H1 (cell line): ENCODE measurements around the gene ARID5B. TPM values are rescaled to one million over a fixed set of nuclear protein-coding genes. Genes with fewer than 3 reads are reported as not detected.
A peak's percentile ranks its signal among the peaks of the same experiment; 100 is the strongest.

Source experiments
- CTCF ChIA-PET: fragments of 300-600 bp; sonication (Branson Sonifier 250); formaldehyde crosslinking; loops from one replicate; lab custom pipeline; 2021; ENCODE audit not compliant: partially characterized antibody; lab: Charles Lee
- POLR2A ChIA-PET: fragments of 300-600 bp; sonication (Branson Sonifier 250); formaldehyde crosslinking; loops from one replicate; lab custom pipeline; 2021; ENCODE audit warnings: inconsistent platforms; ENCODE audit not compliant: partially characterized antibody; lab: Charles Lee
- DNase-seq, 2 experiments: peaks; one replicate each; pipeline versions ENCODE4 v3.0.0 to v3.0.0-alpha.2; 2010 to 2022; ENCODE audit warnings: low spot score in 2 of 2, low read depth in 1 of 2, mixed read lengths in 1 of 2
- FAIRE-seq: peaks from 2 replicates; lab custom pipeline; 2011; peaks lifted over from hg19 to GRCh38; lab: Jason Lieb, UNC
- H2AFZ ChIP-seq: 2 replicates; pipeline ENCODE4 v1.8.1; 2012; ENCODE audit warnings: low read length, inconsistent platforms
- H2AK5ac ChIP-seq: 2 replicates; pipeline ENCODE4 v1.6.1; 2013; ENCODE audit warnings: low read depth, low read length
- H2BK120ac ChIP-seq: replicated peaks from 2 replicates; pipeline ENCODE3; 2013; ENCODE audit warnings: low read depth, low read length, inconsistent platforms
- H2BK12ac ChIP-seq: 2 replicates; pipeline ENCODE4 v1.6.1; 2013; ENCODE audit warnings: low read depth, low read length
- H2BK15ac ChIP-seq: 2 replicates; pipeline ENCODE4 v1.6.1; 2013; ENCODE audit warnings: low read length
- H2BK20ac ChIP-seq: 2 replicates; pipeline ENCODE4 v1.6.1; 2013; ENCODE audit warnings: low read length
- H2BK5ac ChIP-seq: 2 replicates; pipeline ENCODE4 v1.6.1; 2013; ENCODE audit warnings: low read depth, low read length
- H3K14ac ChIP-seq: 2 replicates; pipeline ENCODE4 v1.6.1; 2013; ENCODE audit warnings: inconsistent platforms; ENCODE audit not compliant: insufficient read length
- H3K18ac ChIP-seq: 2 replicates; pipeline ENCODE4 v1.6.1; 2013; ENCODE audit warnings: low read length; ENCODE audit errors: extremely low read depth
- H3K23ac ChIP-seq: 2 replicates; pipeline ENCODE4 v1.6.1; 2013; ENCODE audit warnings: inconsistent platforms; ENCODE audit not compliant: insufficient read length
- H3K23me2 ChIP-seq: 2 replicates; pipeline ENCODE4 v1.6.1; 2013; ENCODE audit warnings: low read depth, low read length
- H3K27ac ChIP-seq: 2 replicates; pipeline ENCODE4 v1.6.1; 2011; ENCODE audit warnings: low read depth, low read length, inconsistent platforms
- H3K27me3 ChIP-seq, 4 experiments: replicated peaks in 1 of 4; 1 replicate in 1 of 4; 2 replicates in 3 of 4; pipeline versions ENCODE4 v1.6.1 to v1.8.1; 2011 to 2013; ENCODE audit warnings: low read length in 3 of 4, mild to moderate bottlenecking in 3 of 4, inconsistent platforms in 2 of 4, mixed read lengths in 2 of 4, moderate library complexity in 1 of 4; ENCODE audit not compliant: control insufficient read depth in 3 of 4, insufficient read depth in 3 of 4; ENCODE audit errors: extremely low read depth in 1 of 4
- H3K36me3 ChIP-seq, 4 experiments: 2 replicates each; pipeline versions ENCODE4 v1.6.1 to v1.8.1; 2011 to 2013; ENCODE audit warnings: mild to moderate bottlenecking in 4 of 4, low read length in 3 of 4, moderate library complexity in 2 of 4, control low read depth in 1 of 4, inconsistent platforms in 1 of 4; ENCODE audit not compliant: insufficient read depth in 4 of 4, control insufficient read depth in 2 of 4
- H3K4ac ChIP-seq: replicated peaks from 2 replicates; pipeline ENCODE3; 2013; ENCODE audit warnings: low read length, low read depth, mixed read lengths, inconsistent platforms; ENCODE audit not compliant: insufficient read length
- H3K4me1 ChIP-seq, 4 experiments: replicated peaks in 1 of 4; 1 replicate in 1 of 4; 2 replicates in 3 of 4; pipeline versions ENCODE4 v1.6.1 to v1.8.1; 2011 to 2013; ENCODE audit warnings: low read length in 3 of 4, inconsistent platforms in 2 of 4, mixed read lengths in 1 of 4; ENCODE audit not compliant: insufficient read depth in 4 of 4, control insufficient read depth in 3 of 4
- H3K4me2 ChIP-seq, 2 experiments: 2 replicates each; pipeline versions ENCODE4 v1.6.1 to v1.8.1; 2011 to 2013; ENCODE audit warnings: low read depth in 2 of 2, low read length in 2 of 2, control low read depth in 1 of 2, inconsistent platforms in 1 of 2, mild to moderate bottlenecking in 1 of 2; ENCODE audit not compliant: insufficient read depth in 1 of 2
- H3K4me3 ChIP-seq, 4 experiments: fragments of 200-600, 300-600 bp in 1 of 4; sonication (generic), shearing (Covaris generic), sonication (Bioruptor Twin) in 1 of 4; 2 replicates each; pipeline versions ENCODE4 v1.5.1 to v1.8.1; 2011 to 2016; ENCODE audit warnings: low read length in 4 of 4, low read depth in 3 of 4, control low read depth in 2 of 4, inconsistent platforms in 2 of 4, mild to moderate bottlenecking in 2 of 4, mixed read lengths in 1 of 4, moderate library complexity in 1 of 4; ENCODE audit not compliant: insufficient read depth in 2 of 4; ENCODE audit errors: extremely low read depth in 1 of 4
- H3K56ac ChIP-seq: replicated peaks from 2 replicates; pipeline ENCODE3; 2013; ENCODE audit warnings: low read depth, mild to moderate bottlenecking, mixed read lengths, low read length, inconsistent platforms; ENCODE audit not compliant: insufficient read length
- H3K79me1 ChIP-seq: 2 replicates; pipeline ENCODE4 v1.6.1; 2013; ENCODE audit warnings: low read depth, low read length, control low read depth
- H3K79me2 ChIP-seq, 2 experiments: 2 replicates each; pipeline versions ENCODE4 v1.6.1 to v1.8.1; 2012 to 2013; ENCODE audit warnings: low read length in 2 of 2, mild to moderate bottlenecking in 2 of 2, inconsistent platforms in 1 of 2; ENCODE audit not compliant: insufficient read depth in 2 of 2, control insufficient read depth in 1 of 2
- H3K9ac ChIP-seq, 4 experiments: replicated peaks in 1 of 4; 1 replicate in 1 of 4; 2 replicates in 3 of 4; pipeline versions ENCODE4 v1.6.1 to v1.8.1; 2011 to 2013; ENCODE audit warnings: low read depth in 3 of 4, low read length in 3 of 4, control low read depth in 2 of 4, mild to moderate bottlenecking in 2 of 4, moderate library complexity in 2 of 4, inconsistent platforms in 1 of 4; ENCODE audit errors: extremely low read depth in 1 of 4
- H3K9me3 ChIP-seq, 2 experiments: 2 replicates each; pipeline versions ENCODE4 v1.6.1 to v1.8.1; 2012 to 2013; ENCODE audit warnings: mild to moderate bottlenecking in 2 of 2, moderate library complexity in 2 of 2, control low read depth in 1 of 2, inconsistent platforms in 1 of 2, low read depth in 1 of 2, low read length in 1 of 2, mixed read lengths in 1 of 2; ENCODE audit not compliant: insufficient read depth in 2 of 2
- H4K20me1 ChIP-seq, 2 experiments: replicated peaks in 1 of 2; 2 replicates each; pipeline versions ENCODE3 to v1.8.1; 2011 to 2013; ENCODE audit warnings: inconsistent platforms in 2 of 2, low read length in 2 of 2, mild to moderate bottlenecking in 1 of 2; ENCODE audit not compliant: insufficient read depth in 2 of 2, control insufficient read depth in 1 of 2
- H4K5ac ChIP-seq: 2 replicates; pipeline ENCODE4 v1.6.1; 2013; ENCODE audit warnings: low read length, low read depth, mixed read lengths, inconsistent platforms; ENCODE audit not compliant: insufficient read length
- H4K8ac ChIP-seq: 2 replicates; pipeline ENCODE4 v1.8.0; 2013; ENCODE audit warnings: mild to moderate bottlenecking, moderate library complexity, low read length, inconsistent platforms; ENCODE audit not compliant: insufficient read depth; ENCODE audit errors: extremely low read depth
- H4K91ac ChIP-seq: replicated peaks from 2 replicates; pipeline ENCODE3; 2013; ENCODE audit warnings: low read length, mixed read lengths, inconsistent platforms; ENCODE audit not compliant: insufficient read length
- CBX5 ChIP-seq: fragments of 300-800, 300-1000 bp; sonication (generic); IDR thresholded peaks from 2 replicates; pipeline ENCODE4 v1.7.1; 2016; ENCODE audit warnings: antibody characterized with exemption, low read length, low read depth
- CEBPB ChIP-seq: IDR thresholded peaks from 2 replicates; pipeline ENCODE4 v1.6.1; 2012; ENCODE audit warnings: low read depth, low read length
- CHD2 ChIP-seq: IDR thresholded peaks from 2 replicates; pipeline ENCODE4 v1.6.1; 2012; ENCODE audit warnings: low read length, improper control_type of control experiment
- CTBP2 ChIP-seq: IDR thresholded peaks from 2 replicates; pipeline ENCODE4 v1.7.0; 2011; ENCODE audit warnings: borderline replicate concordance, mild to moderate bottlenecking, moderate library complexity, mixed read lengths, low read length; ENCODE audit not compliant: insufficient read depth, insufficient read length
- EGR1 ChIP-seq: IDR thresholded peaks from 2 replicates; pipeline ENCODE4 v1.6.1; 2011; ENCODE audit warnings: low read depth, low read length, borderline replicate concordance
- NANOG ChIP-seq: IDR thresholded peaks from 2 replicates; pipeline ENCODE4 v1.6.1; 2011; ENCODE audit warnings: low read length, low read depth, mild to moderate bottlenecking, inconsistent platforms; ENCODE audit not compliant: insufficient read depth, poor library complexity, severe bottlenecking
- SIRT6 ChIP-seq: IDR thresholded peaks from one replicate; pipeline ENCODE4 v1.7.1; 2012; ENCODE audit warnings: low read length, inconsistent platforms
- TBP ChIP-seq: IDR thresholded peaks from 2 replicates; pipeline ENCODE4 v1.6.1; 2011; ENCODE audit warnings: low read depth, low read length, improper control_type of control experiment
- TEAD4 ChIP-seq: IDR thresholded peaks from 2 replicates; pipeline ENCODE4 v1.6.1; 2012; ENCODE audit warnings: low read depth, low read length, inconsistent platforms, mixed read lengths
- WGBS, 2 experiments: shearing (Covaris generic) in 1 of 2; methylation state at CpG; one replicate each; pipeline versions ENCODE4 v1.1.6 to v1.1.7; 2013 to 2015; ENCODE audit warnings: low lambda C conversion rate in 2 of 2, mixed read lengths in 2 of 2, inconsistent platforms in 1 of 2, low coverage in 1 of 2, missing lambda C conversion rate in 1 of 2; ENCODE audit not compliant: insufficient replicate concordance in 2 of 2, insufficient coverage in 1 of 2, insufficient read length in 1 of 2; ENCODE audit errors: extremely low coverage in 1 of 2, missing lambda C conversion rate in 1 of 2; 5-methylcytosine and 5-hydroxymethylcytosine counted together
- polyA plus RNA-seq, 7 experiments: library from polyadenylated mRNA; depleted of rRNA in 3 of 7; stranded (reverse) in 5 of 7; unstranded in 2 of 7; fragments of >200 nt in 5 of 7; fragments of 200-250 nt in 2 of 7; gene quantifications; 1 replicate in 5 of 7; 2 replicates in 1 of 7; 4 replicates in 1 of 7; pipeline versions ENCODE4 v1.2.1 to v1.2.3, GENCODE V29; 2011 to 2013; ENCODE audit warnings: missing spikeins in 2 of 7, mixed read lengths in 2 of 7
- total RNA-seq: library from RNA; stranded (reverse); fragmentation: NEBNext Ultra II Directional; extraction: Animal tissue kit (Norgen Biotek cat#: 25700); gene quantifications from 2 replicates; pipeline ENCODE4 v1.2.1, GENCODE V29; 2021

Gene ARID5B
- total and polyA plus RNA-seq, 2 of the 8 experiments (the other 6 are each of a cell fraction or from before 2014, with no cell fraction given): 0.21 to 1.1 TPM

DNA sequence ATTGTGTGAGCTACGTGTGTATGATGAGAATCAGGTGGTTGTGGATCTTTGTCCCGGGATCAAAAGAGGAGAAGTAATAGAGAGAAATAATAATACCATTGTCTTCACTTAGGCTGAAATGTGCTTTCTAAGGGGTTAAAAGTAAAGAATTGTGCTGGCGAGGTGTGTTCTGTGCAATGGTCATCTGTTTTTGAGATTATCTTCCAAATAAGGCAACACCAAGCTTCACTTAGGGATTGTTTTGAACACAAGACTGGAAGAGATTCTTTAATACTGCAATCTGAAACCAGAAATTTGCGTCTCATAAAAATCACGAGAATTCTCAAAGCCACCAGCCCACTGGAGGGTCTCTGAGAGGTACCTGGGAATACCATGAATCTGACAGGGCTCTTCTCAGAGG lies 84.2 kb downstream of the ARID5B start:
- DNase-seq (no peak), FAIRE-seq (no peak)
- Histone ChIP-seq H3K23ac (no peak overlapping the region), H3K9me3 (no peaks in the 10 kb centered on the region), H3K27ac (no peak overlapping the region), H3K27me3 (no peaks in the 10 kb centered on the region), H2BK5ac (peak overlapping the region; percentile 69; the same call in 1 of the 2 replicates), H2BK120ac (no peak overlapping the region), H2BK20ac (peak overlapping the region; percentile 77; the same call in 1 of the 2 replicates), H3K4me3 (no peak overlapping the region), H3K79me2 (no peaks in the 10 kb centered on the region), H4K91ac (no peak overlapping the region), H3K79me1 (no peaks in the 10 kb centered on the region), H4K20me1 (no peaks in the 10 kb centered on the region), H2BK15ac (no peak overlapping the region), H3K4ac (no peak overlapping the region), H3K4me1 (peaks cover 6 to 19% (median 13%) of the 10 kb centered on the region in 4 experiments), H3K4me2 (peak overlapping the region; percentile 68 to 71; a peak in 2 of 4 replicates), H4K8ac (no peak overlapping the region), H4K5ac (no peak overlapping the region), H2AK5ac (no peak overlapping the region), H3K18ac (no peak overlapping the region), H3K9ac (no peak overlapping the region), H2BK12ac (no peak overlapping the region), H3K36me3 (no peaks in the 10 kb centered on the region), H3K56ac (no peak overlapping the region), H3K14ac (no peak overlapping the region), H2AFZ (no peak overlapping the region), H3K23me2 (peaks cover 4% of the 10 kb centered on the region; the same call in 1 of the 2 replicates)
- TF ChIP-seq CEBPB (no peak), SIRT6 (no peak), CTBP2 (no peak), TBP (no peak), EGR1 (no peak), NANOG (no peak), CHD2 (no peak), CBX5 (no peak), TEAD4 (no peak)
- ChIA-PET CTCF (interaction anchor here (1.1 to 1.7 kb wide), 4 partner anchors 53 to 89 kb away, joined by 3 to 4 read pairs (median 4); no protein-coding TSS in a partner anchor), POLR2A (interaction anchor here (1.3 kb wide), 1 partner anchor 12 kb away, joined by 3 read pairs; no protein-coding TSS in a partner anchor)
- WGBS, 2 experiments: 78% methylated on average over 5 of the region's 5 CpGs; no CpG with 5 or more reads in 1 of the 2 experiments
